Motor neuron (in vitro differentiated cells): ENCODE measurements around the gene PROSER2. TPM values are rescaled to one million over a fixed set of nuclear protein-coding genes. Genes with fewer than 3 reads are reported as not detected.
"Not testable (repeated sequence)": the region's sequence is repeated elsewhere in the genome, so short reads cannot be mapped to it uniquely, and the experiment has no call there.

Experiments used
- ATAC-seq, 8 experiments: fragments of 200-7000 bp; cut with Tn5 transposase; replicated peaks in 6 of 8; 2 replicates each; pipeline ENCODE4 v1.8.0; 2021; ENCODE audit warnings: mild to moderate bottlenecking in 8 of 8, moderate library complexity in 8 of 8
- H3K27ac ChIP-seq, 2 donors: fragments of 250-450 bp; sonication (Bioruptor Pico); 2 replicates each; pipeline ENCODE4 v1.9.0; 2021; ENCODE audit warnings: antibody characterized with exemption in 2 of 2, mild to moderate bottlenecking in 2 of 2, moderate library complexity in 1 of 2
- H3K4me1 ChIP-seq, 2 donors: fragments of 250-450 bp; sonication (Bioruptor Pico); replicated peaks in 1 of 2; 2 replicates each; pipeline ENCODE4 v1.6.1; 2021; ENCODE audit warnings: antibody characterized with exemption in 2 of 2, mild to moderate bottlenecking in 2 of 2, moderate library complexity in 1 of 2
- H3K4me3 ChIP-seq, 5 donors: fragments of 250-450 bp; sonication (Bioruptor Pico); 2 replicates each; pipeline ENCODE4 v1.9.0; 2021; ENCODE audit warnings: antibody characterized with exemption in 5 of 5, mild to moderate bottlenecking in 5 of 5, moderate library complexity in 4 of 5
- WGBS, 10 experiments: fragments of 450-650 bp; shearing (Covaris generic); methylation state at CpG; one replicate each; pipeline ENCODE4 v1.0.0; 2022; 5-methylcytosine and 5-hydroxymethylcytosine counted together
- in situ Hi-C, 9 experiments: fragments of 400-800 bp; cut with MboI; loops; one replicate each; pipeline ENCODE4 v1.15.0; 2021; ENCODE audit warnings: low sequenced_read_pairs in 9 of 9, low pct_unique_long_range_greater_than_20kb in 2 of 9; ENCODE audit not compliant: unreplicated experiment in 9 of 9
- total RNA-seq, 8 experiments: library from RNA; unstranded; fragments of 300-600 nt; gene quantifications; 2 replicates each; pipeline versions ENCODE4 v1.2.3 to v1.2.4, GENCODE V29; 2022

Gene PROSER2
- total RNA-seq, 8 experiments from 2014 or later: 0.71 to 5.8 (median 1.1) TPM; not detected in 1

DNA sequence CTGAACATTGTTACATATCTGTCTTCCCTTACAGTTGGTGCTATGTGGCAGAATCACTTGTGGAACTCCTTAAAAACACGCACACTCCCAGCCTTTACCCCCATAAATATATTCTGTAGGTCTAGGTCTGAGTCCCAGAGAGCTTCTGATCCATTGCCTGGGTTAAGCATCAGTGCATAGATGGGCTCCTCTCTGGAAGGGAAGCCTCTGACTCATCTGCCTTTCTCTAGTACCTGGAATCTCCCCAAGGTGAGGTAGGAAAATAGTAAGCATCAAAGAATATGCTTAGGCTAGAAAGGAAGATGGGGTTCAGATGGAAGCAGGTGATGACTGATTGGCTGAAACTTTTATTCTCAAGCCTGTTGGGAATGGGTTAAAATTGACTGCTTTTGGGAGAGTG lies 26.1 kb downstream of the PROSER2 start:
- no CpG with 5 or more reads among the region's 1 CpG for WGBS, 10 experiments
- Histone ChIP-seq H3K4me1 (no peaks in the 10 kb centered on the region), H3K4me3 (no peak overlapping the region), H3K27ac (no peak overlapping the region)
- in situ Hi-C loops: no loop called here
- ATAC-seq: no peak

DNA sequence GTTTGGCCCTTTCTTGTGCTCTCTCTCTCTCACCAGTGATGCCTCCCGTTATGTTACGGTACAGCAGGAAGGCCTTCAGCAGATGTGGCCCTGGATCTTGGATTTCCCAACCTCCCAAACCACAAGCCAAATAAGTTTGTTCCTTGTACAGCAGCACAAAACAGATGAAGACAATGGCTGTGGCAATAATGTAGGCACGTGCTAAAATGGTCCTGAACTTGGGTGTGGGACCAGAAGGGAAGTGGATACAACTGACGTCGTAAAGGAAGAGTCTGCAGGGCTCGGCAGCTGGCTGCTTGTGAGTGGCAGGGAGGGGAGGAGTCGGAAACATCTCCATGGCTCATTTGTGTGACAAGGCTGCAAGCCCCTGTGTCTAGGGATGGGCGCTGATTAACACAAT lies 26.8 kb downstream of the PROSER2 start:
- 65 to 92% (median 76%) methylated on average over 2 to 4 of the region's 8 CpGs; no CpG with 5 or more reads in 5 of the 10 experiments for WGBS, 10 experiments
- Histone ChIP-seq H3K27ac (no peak overlapping the region), H3K4me3 (no peak overlapping the region), H3K4me1 (no peaks in the 10 kb centered on the region)
- in situ Hi-C loops: no loop called here
- peak in 2 of 8 experiments; percentile 23 to 85 for ATAC-seq

DNA sequence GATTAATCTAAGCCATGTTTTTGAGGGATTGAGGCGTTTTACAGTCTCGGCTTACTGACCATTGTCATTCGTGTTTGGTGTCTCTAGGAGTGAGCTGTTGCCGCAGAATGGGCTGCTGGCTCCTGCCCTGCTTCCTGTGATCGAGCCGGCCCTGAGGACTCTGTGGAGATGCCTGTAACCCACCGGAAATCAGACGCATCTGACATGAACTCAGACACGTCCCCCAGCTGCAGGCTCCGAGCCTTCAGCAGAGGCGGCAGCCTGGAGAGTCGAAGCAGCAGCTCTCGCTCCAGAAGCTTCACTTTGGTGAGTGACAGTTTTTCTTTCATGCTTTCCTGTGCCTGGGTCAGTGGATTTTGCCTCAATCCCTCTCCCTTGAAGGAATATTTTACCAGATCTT lies 28.8 kb downstream of the PROSER2 start:
- no peaks in the 10 kb centered on the region for H3K4me1 ChIP-seq
- ATAC-seq: no peak
- no peak overlapping the region for H3K27ac ChIP-seq
- in situ Hi-C loops: no loop called here
- 60 to 100% (median 90%) methylated on average over 2 to 9 of the region's 13 CpGs; no CpG with 5 or more reads in 4 of the 10 experiments for WGBS, 10 experiments
- H3K4me3 ChIP-seq: no peak overlapping the region

DNA sequence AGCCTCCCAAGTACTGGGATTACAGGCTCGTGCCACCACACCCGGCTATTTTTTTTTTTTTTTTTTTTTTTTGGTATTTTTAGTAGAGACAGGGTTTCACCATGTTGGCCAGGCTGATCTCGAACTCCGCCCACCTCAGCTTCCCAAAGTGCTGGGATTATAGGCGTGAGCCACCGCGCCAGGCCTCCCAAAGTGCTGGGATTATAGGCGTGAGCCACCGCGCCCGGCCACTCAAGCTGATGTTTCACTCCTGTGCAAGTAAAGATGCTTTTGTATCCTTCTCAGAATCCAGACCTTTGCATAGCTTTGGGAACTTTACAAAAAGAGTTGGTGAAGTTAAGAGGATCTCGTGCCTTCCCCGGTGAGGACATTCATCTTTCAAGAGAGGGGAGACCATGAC lies 29.5 kb downstream of the PROSER2 start:
- H3K27ac ChIP-seq, H3K4me3 ChIP-seq, H3K4me1 ChIP-seq, ATAC-seq, in situ Hi-C loops: not testable (repeated sequence)
- WGBS, 10 experiments: 20 to 100% (median 95%) methylated on average over 1 to 9 of the region's 13 CpGs; no CpG with 5 or more reads in 2 of the 10 experiments

DNA sequence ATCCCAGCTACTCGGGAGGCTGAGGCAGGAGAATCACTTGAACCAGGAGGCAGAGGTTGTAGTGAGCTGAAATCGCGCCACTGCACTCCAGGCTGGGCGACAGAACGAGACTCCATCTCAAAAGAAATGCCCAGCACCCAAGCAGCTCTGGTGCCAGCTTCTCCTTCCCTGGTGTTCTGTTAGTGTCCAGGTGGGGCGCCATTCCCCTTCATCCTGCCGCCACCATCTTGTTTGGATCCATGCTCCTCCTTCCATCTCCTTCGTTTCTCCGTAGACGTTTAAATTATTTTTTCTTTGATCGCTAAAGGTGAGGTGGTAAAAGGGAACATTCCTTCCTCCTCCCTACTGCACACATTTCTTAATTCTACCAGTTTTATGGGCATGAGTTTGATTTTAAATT lies 30.3 kb downstream of the PROSER2 start:
- no peak overlapping the region for H3K4me3 ChIP-seq
- H3K27ac ChIP-seq: no peak overlapping the region
- H3K4me1 ChIP-seq: no peaks in the 10 kb centered on the region
- WGBS, 10 experiments: 85 to 100% (median 93%) methylated on average over 2 to 6 of the region's 11 CpGs; no CpG with 5 or more reads in 2 of the 10 experiments
- in situ Hi-C loops: no loop called here
- ATAC-seq: no peak

DNA sequence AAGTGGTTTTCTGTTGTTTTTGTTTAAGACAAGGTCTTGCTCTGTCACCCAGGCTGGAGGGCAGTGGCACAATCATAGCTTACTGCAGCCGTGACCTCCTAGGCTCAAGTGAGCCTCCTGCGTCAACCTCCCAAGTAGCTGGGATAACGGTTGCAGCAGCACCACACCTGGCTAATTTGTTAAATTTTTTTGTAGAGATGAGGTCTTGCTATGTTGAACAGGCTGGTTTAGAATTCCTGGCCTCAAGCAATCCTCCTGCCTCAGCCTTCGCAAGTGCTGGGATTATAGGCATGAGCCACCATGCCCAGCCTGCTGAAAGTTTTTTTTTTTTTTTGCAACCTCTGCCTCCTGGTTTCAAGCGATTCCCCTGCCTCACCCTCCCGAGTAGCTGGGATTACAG lies 31.1 kb downstream of the PROSER2 start:
- H3K27ac ChIP-seq: no peak overlapping the region
- no peak for ATAC-seq
- no peaks in the 10 kb centered on the region for H3K4me1 ChIP-seq
- in situ Hi-C loops: no loop called here
- WGBS, 10 experiments: 88 to 100% (median 97%) methylated on average over 1 to 6 of the region's 6 CpGs; no CpG with 5 or more reads in 2 of the 10 experiments
- no peak overlapping the region for H3K4me3 ChIP-seq

DNA sequence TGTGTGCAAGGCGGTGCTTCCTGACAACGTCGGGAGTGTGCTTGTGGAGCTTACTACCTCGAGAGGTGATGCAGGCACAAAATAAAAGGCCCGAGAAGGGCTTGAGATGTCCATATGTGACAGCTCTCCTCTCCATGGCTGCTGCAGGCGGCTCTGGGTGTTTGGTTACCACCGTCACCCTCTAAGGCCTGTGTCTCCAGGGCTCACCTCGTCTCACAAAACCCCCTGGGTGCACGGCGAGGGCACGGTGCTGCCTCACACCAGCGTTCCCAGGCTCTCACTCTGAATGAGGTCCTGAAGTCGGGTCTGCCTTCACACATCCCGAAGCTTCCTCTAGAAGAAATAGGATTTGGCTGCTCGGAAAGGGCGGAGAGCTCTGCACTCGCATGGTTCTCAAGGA lies 32.9 kb downstream of the PROSER2 start:
- H3K4me1 ChIP-seq: no peaks in the 10 kb centered on the region
- in situ Hi-C loops: no loop called here
- WGBS, 10 experiments: 63 to 92% (median 81%) methylated on average over 1 to 16 of the region's 17 CpGs; no CpG with 5 or more reads in 2 of the 10 experiments
- ATAC-seq: no peak
- no peak overlapping the region for H3K27ac ChIP-seq
- no peak overlapping the region for H3K4me3 ChIP-seq

DNA sequence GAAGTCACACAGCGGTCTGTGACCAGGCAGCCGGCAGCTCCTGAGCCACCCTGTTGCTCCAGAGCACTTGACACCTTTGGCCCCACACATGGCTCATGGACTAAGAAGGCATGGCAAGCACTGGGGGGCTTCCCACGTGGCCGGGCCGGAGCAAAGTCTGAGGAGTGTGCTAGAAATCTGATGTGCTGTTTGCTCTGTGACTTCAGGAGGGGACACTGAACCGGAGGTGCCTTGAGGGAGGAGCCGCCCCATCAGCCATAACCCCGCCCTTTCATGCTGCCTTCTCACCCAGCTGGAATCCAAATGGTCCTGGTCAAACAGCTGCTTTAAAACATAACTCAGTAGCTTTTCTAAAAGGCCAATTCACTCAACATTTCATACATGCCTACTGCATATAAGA lies 33.5 kb downstream of the PROSER2 start:
- Histone ChIP-seq H3K27ac (no peak overlapping the region), H3K4me3 (no peak overlapping the region), H3K4me1 (no peaks in the 10 kb centered on the region)
- peak in 2 of 8 experiments; percentile 77 to 88 for ATAC-seq
- 30 to 100% (median 82%) methylated on average over 1 to 5 of the region's 8 CpGs; no CpG with 5 or more reads in 5 of the 10 experiments for WGBS, 10 experiments
- in situ Hi-C loops: no loop called here

DNA sequence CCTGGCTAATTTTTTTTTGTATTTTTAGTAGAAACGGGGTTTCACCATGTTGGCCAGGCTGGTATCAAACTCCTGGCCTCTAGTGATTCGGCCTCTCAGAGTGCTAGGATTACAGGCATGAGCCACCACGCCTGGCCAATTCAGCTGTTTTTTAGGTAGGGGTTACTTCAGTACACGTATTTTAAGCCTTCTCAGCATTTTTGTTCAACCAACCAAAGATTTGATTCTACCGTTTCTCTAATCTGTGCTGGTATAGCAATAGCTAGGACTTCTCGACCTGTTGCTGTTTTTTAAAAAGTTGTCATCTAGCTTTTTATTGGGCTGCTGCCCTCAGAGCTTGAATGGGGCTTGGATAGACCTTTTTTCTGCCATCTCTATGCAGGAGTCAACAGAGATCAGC lies 34.9 kb downstream of the PROSER2 start:
- no peaks in the 10 kb centered on the region for H3K4me1 ChIP-seq
- in situ Hi-C loops: no loop called here
- WGBS, 10 experiments: 76 to 100% (median 90%) methylated on average over 2 to 6 of the region's 6 CpGs; no CpG with 5 or more reads in 2 of the 10 experiments
- H3K4me3 ChIP-seq: no peak overlapping the region
- H3K27ac ChIP-seq: no peak overlapping the region
- ATAC-seq: no peak

DNA sequence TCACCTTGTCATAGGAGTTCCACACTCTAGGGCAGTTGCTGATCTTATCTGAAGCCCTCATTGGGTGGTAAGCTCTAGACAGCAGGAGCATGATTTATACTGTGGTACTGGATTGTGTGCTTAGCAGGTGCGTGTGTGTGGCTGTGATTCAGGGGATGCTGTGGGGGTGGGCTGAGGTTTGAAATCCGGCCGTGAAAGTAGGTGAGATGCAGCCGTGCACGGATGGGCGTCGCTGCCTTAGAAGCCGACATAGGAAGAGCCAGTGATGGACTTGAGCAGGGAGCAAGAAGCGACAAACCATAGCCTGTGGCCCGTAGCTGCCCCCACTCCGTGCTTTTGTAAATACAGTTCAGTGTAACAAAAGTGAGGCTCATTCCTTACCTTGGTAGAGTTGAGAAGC lies 38.2 kb downstream of the PROSER2 start:
- no peak for ATAC-seq
- no peak overlapping the region for H3K4me3 ChIP-seq
- WGBS, 10 experiments: 57 to 94% (median 88%) methylated on average over 1 to 10 of the region's 11 CpGs; no CpG with 5 or more reads in 3 of the 10 experiments
- H3K4me1 ChIP-seq: no peaks in the 10 kb centered on the region
- in situ Hi-C loops: no loop called here
- no peak overlapping the region for H3K27ac ChIP-seq

DNA sequence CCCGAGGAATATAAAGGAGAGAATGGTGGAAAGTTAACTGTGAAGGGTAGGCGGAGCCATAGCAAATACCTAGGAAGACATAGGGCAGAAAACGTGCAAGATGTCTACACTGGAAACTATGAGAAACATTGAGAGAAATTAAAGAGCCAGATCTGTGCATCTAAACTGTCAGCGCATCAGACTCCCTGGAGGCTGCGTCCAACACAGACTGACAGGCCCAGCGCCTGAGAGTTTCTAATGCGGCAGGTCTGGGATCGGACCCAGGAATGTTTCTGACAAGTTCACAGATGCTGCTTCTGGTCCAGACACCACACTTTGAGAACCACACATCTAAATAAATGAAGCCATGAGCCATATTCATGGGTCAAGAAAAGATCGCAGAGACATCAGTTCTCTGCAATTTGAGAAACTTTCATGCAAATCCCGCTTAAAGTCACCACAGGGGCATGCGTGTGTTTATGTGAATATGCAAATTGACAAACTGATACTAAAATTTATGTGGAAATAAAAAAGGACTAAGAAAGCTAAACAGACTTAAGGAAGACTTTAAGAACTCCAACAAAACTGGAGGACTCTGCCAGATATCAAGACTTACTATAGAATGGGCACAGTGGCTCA lies 38.8 kb downstream of the PROSER2 start:
- H3K4me1 ChIP-seq: no peaks in the 10 kb centered on the region
- no peak overlapping the region for H3K27ac ChIP-seq
- WGBS, 10 experiments: 0 to 100% (median 90%) methylated on average over 2 to 11 of the region's 11 CpGs; no CpG with 5 or more reads in 2 of the 10 experiments
- in situ Hi-C loops: no loop called here
- H3K4me3 ChIP-seq: no peak overlapping the region
- ATAC-seq: peak in 2 of 8 experiments; percentile 64 to 65

DNA sequence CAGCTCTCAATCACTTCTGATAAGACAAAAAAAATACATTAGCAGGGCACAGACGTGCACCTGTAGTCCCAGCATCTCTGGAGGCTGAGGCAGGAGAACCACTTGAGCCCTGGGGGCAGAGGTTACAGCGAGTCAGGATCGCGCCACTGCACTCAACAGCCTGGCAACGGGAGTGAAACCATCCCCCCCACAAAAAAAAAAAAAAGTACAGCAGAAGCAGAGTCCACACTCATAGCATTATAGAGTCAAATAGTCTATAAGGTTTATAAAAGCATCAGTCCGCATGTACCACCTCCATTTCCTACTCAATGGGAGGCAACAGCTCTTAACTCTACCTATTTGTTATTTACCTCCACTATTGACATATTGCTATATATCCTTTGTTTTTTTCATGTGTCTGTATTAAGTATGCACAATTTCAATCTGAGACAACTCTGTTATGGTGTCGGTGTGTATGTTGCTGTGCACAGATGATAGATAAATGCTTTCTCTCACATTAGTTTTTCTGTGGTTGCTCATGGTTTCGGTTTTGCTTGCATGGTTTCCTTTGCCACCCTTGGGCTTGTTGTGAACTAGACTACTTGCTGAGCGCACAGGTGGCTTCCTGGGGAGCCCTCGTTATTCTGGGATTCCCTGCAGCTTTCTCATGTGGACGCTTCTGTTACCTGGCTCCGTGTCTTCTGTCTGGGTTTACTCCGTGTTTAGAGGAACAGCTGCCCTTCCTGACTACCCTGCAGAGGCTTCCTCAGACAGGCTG lies 40.4 kb downstream of the PROSER2 start:
- Histone ChIP-seq H3K4me3 (no peak overlapping the region), H3K27ac (no peak overlapping the region), H3K4me1 (no peaks in the 10 kb centered on the region)
- in situ Hi-C loops: no loop called here
- 25 to 100% (median 87%) methylated on average over 1 to 10 of the region's 13 CpGs for WGBS, 10 experiments
- ATAC-seq: no peak

DNA sequence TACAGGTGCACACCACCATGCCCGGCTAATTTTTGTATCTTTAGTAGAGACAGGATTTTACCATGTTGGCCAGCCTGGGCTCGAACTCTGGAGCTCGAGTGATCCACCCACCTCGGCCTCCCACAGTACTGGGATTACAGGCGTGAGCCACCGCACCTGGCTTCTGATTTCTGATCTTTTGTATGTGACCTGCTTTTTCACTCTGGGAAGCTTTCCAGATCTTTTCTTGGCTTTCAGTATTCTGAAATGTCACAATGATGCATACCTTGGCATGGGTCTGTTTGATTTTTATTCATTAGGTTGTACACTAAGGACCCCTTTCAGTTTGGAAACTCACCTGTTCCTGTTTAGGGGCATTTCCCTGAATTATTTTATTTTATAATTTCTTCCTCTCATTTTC lies 41.6 kb downstream of the PROSER2 start:
- no peak overlapping the region for H3K4me3 ChIP-seq
- no peak for ATAC-seq
- in situ Hi-C loops: no loop called here
- H3K27ac ChIP-seq: no peak overlapping the region
- 0 to 78% (median 21%) methylated on average over 1 to 5 of the region's 6 CpGs; no CpG with 5 or more reads in 4 of the 10 experiments for WGBS, 10 experiments
- H3K4me1 ChIP-seq: no peaks in the 10 kb centered on the region
